ENCODE data around the gene PPP1R18. TPM values are rescaled to one million over a fixed set of nuclear protein-coding genes. Genes with fewer than 3 reads are reported as not detected.

PPP1R18 gene
- total and polyA plus RNA-seq, 2 experiments from 2014 or later, result 11.3 to 12.0 TPM

- H3K4me1 ChIP-seq (ENCODE audit: insufficient read depth), result no peaks in the 10 kb centered on the region
- H3K36me3 ChIP-seq (replicated peaks; ENCODE audit: insufficient read depth, low read depth), result peaks cover 5% of the 10 kb centered on the region
- H2AFZ ChIP-seq, result no peak overlapping the region
- no peaks in the 10 kb centered on the region for H3K9me2 ChIP-seq (replicated peaks; ENCODE audit: insufficient read depth)
- 87% methylated on average over 7 of the region's 7 CpGs for WGBS (ENCODE audit: low lambda C conversion rate, missing lambda C conversion rate)
- no peak overlapping the region for H3K4me2 ChIP-seq
- no peaks in the 10 kb centered on the region for H4K20me1 ChIP-seq (ENCODE audit: insufficient read depth, poor library complexity, severe bottlenecking)
- no peak overlapping the region for H3K27ac ChIP-seq
- H3K4me3 ChIP-seq, result no peak overlapping the region
- H3K79me2 ChIP-seq, result no peaks in the 10 kb centered on the region
- DNase-seq (ENCODE audit: low spot score), result no peak
- TF ChIP-seq EZH2phosphoT487 (IDR thresholded peaks at IDR 0.05; ENCODE audit: low read depth, severe bottlenecking, unreplicated experiment), result no peak
- no peak for TF ChIP-seq CTCF (IDR thresholded peaks at IDR 0.05; ENCODE audit: poor library complexity)
- TF ChIP-seq EZH2 (IDR thresholded peaks at IDR 0.05; ENCODE audit: borderline replicate concordance), result no peak
- H3K27me3 ChIP-seq, result no peaks in the 10 kb centered on the region
- no peaks in the 10 kb centered on the region for H3K9me3 ChIP-seq (ENCODE audit: low read depth)
Observed at GRCh38 chr6:30656513-30656912, 29.9 kb downstream of the PPP1R18 start.

DNA sequence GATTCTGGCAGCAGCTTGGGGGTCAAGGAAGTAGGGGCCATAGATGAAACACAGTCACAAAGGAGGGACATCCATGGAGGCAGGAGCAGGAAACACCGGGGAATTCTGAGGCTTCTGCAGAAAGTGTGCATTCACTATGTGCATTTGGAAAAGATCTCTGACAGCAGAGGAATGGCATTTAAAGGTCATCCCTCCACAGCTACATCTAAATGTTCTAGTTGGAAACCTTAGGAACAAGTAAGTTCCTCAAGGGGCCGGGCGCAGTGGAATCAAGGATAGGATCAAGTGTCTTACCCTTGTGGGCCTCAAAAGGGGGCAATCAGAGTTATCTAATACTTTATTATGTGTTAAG lies 30.7 kb downstream of the PPP1R18 start:
- no peaks in the 10 kb centered on the region for H3K9me3 ChIP-seq (ENCODE audit: low read depth)
- H3K27ac ChIP-seq, result no peak overlapping the region
- H3K9me2 ChIP-seq (replicated peaks; ENCODE audit: insufficient read depth), result no peaks in the 10 kb centered on the region
- H3K27me3 ChIP-seq, result no peaks in the 10 kb centered on the region
- H3K79me2 ChIP-seq, result no peaks in the 10 kb centered on the region
- no peak overlapping the region for H3K4me3 ChIP-seq
- no peak overlapping the region for H2AFZ ChIP-seq
- no peaks in the 10 kb centered on the region for H3K4me1 ChIP-seq (ENCODE audit: insufficient read depth)
- H3K36me3 ChIP-seq (replicated peaks; ENCODE audit: insufficient read depth, low read depth), result peaks cover 5% of the 10 kb centered on the region
- DNase-seq (ENCODE audit: low spot score), result no peak
- TF ChIP-seq EZH2phosphoT487 (IDR thresholded peaks at IDR 0.05; ENCODE audit: low read depth, severe bottlenecking, unreplicated experiment) (no peak), EZH2 (IDR thresholded peaks at IDR 0.05; ENCODE audit: borderline replicate concordance) (no peak), CTCF (IDR thresholded peaks at IDR 0.05; ENCODE audit: poor library complexity) (no peak)
- H3K4me2 ChIP-seq, result no peak overlapping the region
- WGBS (ENCODE audit: low lambda C conversion rate, missing lambda C conversion rate), result 96% methylated on average over 3 of the region's 3 CpGs
- no peaks in the 10 kb centered on the region for H4K20me1 ChIP-seq (ENCODE audit: insufficient read depth, poor library complexity, severe bottlenecking)

DNA sequence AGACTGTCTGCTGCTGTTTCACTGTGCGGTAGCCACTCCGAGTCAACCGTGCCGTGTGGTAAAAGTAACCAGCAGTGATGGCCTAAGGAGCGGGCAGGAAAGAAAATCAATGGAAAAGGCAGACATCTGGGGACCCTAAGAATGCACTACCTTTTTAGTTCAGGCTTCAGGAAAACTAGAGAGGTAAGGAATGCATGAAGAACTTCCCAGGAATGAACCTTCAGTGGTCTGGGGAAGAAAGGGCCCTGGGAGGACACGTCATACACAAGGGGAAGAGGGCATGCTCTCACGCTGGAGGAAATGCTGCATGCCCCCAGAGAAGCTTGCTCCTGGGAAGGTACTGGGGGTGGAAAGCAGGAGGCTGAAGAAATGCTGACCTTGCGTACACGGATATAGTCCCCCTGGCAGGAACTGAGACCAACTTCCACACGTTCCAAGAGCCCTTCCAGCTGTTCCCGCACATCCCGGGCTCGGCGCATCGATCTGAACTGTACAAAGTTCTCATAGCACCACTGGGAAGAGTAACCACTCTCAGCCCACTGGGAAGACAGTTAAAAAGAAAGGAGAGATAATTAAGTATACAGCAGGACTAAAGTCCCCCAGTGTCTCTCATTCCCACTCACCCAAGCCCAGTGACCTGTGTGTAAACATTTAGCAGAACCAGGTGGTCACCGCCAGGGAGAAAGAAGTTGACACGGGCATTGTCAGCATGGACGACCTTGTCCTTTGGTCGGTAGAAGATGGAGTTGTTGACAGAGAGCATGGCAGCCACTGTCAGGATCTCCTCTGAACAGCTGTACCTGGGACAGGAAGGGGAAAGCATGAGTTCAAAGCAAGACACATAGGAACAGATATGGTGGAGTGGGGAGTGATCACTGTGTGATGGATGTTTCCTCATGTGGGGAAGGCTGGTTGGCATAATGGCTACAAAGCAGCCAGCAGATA lies 31.4 kb downstream of the PPP1R18 start:
- Histone ChIP-seq H3K4me2 (no peak overlapping the region), H3K4me3 (no peak overlapping the region), H2AFZ (no peak overlapping the region), H3K27ac (no peak overlapping the region), H3K27me3 (no peaks in the 10 kb centered on the region), H3K79me2 (no peaks in the 10 kb centered on the region), H3K36me3 (replicated peaks; ENCODE audit: insufficient read depth, low read depth) (peaks cover 5% of the 10 kb centered on the region), H3K9me3 (ENCODE audit: low read depth) (no peaks in the 10 kb centered on the region), H3K4me1 (ENCODE audit: insufficient read depth) (no peaks in the 10 kb centered on the region), H4K20me1 (ENCODE audit: insufficient read depth, poor library complexity, severe bottlenecking) (no peaks in the 10 kb centered on the region), H3K9me2 (replicated peaks; ENCODE audit: insufficient read depth) (no peaks in the 10 kb centered on the region)
- WGBS (ENCODE audit: low lambda C conversion rate, missing lambda C conversion rate), result 90% methylated on average over 19 of the region's 19 CpGs
- no peak for TF ChIP-seq EZH2 (IDR thresholded peaks at IDR 0.05; ENCODE audit: borderline replicate concordance)
- TF ChIP-seq EZH2phosphoT487 (IDR thresholded peaks at IDR 0.05; ENCODE audit: low read depth, severe bottlenecking, unreplicated experiment), result no peak
- no peak for TF ChIP-seq CTCF (IDR thresholded peaks at IDR 0.05; ENCODE audit: poor library complexity)
- no peak for DNase-seq (ENCODE audit: low spot score)

All from hepatocyte (in vitro differentiated cells).